H1 (cell line): ENCODE results near the gene HES2. TPM values are rescaled to one million over a fixed set of nuclear protein-coding genes. Genes with fewer than 3 reads are reported as not detected.
A peak's percentile ranks its signal among the peaks of the same experiment; 100 is the strongest.

Source experiments
- CHD1 ChIP-seq: IDR thresholded peaks from 2 replicates; pipeline ENCODE4 v1.6.1; 2012; ENCODE audit warnings: low read depth, low read length, improper control_type of control experiment
- CREB1 ChIP-seq: IDR thresholded peaks from 2 replicates; pipeline ENCODE4 v1.6.1; 2012; ENCODE audit warnings: inconsistent platforms
- EP300 ChIP-seq, 2 experiments: IDR thresholded peaks; 1 replicate in 1 of 2; 2 replicates in 1 of 2; pipeline ENCODE4 v1.6.1; 2011 to 2012; ENCODE audit warnings: low read depth in 2 of 2, low read length in 2 of 2, mild to moderate bottlenecking in 2 of 2, borderline replicate concordance in 1 of 2, inconsistent platforms in 1 of 2, moderate library complexity in 1 of 2
- JUN ChIP-seq: IDR thresholded peaks from 2 replicates; pipeline ENCODE4 v1.6.1; 2011; ENCODE audit warnings: low read depth, mild to moderate bottlenecking, improper control_type of control experiment, low read length
- KDM1A ChIP-seq: fragments of 200-600, 300-600 bp; sonication (generic); IDR thresholded peaks from 2 replicates; pipeline ENCODE4 v1.7.1; 2016; ENCODE audit warnings: mild to moderate bottlenecking, low read length, borderline replicate concordance
- KDM4A ChIP-seq: IDR thresholded peaks from one replicate; pipeline ENCODE4 v1.7.1; 2012; ENCODE audit warnings: low read depth, mild to moderate bottlenecking, moderate library complexity, low read length, inconsistent platforms; ENCODE audit not compliant: severe bottlenecking
- NANOG ChIP-seq: IDR thresholded peaks from 2 replicates; pipeline ENCODE4 v1.6.1; 2011; ENCODE audit warnings: low read length, low read depth, mild to moderate bottlenecking, inconsistent platforms; ENCODE audit not compliant: insufficient read depth, poor library complexity, severe bottlenecking
- POLR2AphosphoS5 ChIP-seq: IDR thresholded peaks from 2 replicates; pipeline ENCODE4 v1.6.1; 2011; ENCODE audit warnings: low read depth, low read length
- POU5F1 ChIP-seq: IDR thresholded peaks from 2 replicates; pipeline ENCODE4 v1.6.1; 2011; ENCODE audit warnings: low read depth, mild to moderate bottlenecking, low read length, moderate library complexity
- RFX5 ChIP-seq: IDR thresholded peaks from 2 replicates; pipeline ENCODE4 v1.6.1; 2011; ENCODE audit warnings: low read depth, low read length, improper control_type of control experiment, borderline replicate concordance
- SIRT6 ChIP-seq: IDR thresholded peaks from one replicate; pipeline ENCODE4 v1.7.1; 2012; ENCODE audit warnings: low read length, inconsistent platforms
- SP2 ChIP-seq: IDR thresholded peaks from 2 replicates; pipeline ENCODE4 v1.6.1; 2012; ENCODE audit warnings: mild to moderate bottlenecking, low read length, inconsistent platforms
- TAF1 ChIP-seq: IDR thresholded peaks from 2 replicates; pipeline ENCODE4 v1.6.1; 2011; ENCODE audit warnings: mild to moderate bottlenecking, low read depth, low read length
- TEAD4 ChIP-seq: IDR thresholded peaks from 2 replicates; pipeline ENCODE4 v1.6.1; 2012; ENCODE audit warnings: low read depth, low read length, inconsistent platforms, mixed read lengths
- ZNF274 ChIP-seq: IDR thresholded peaks from 2 replicates; pipeline ENCODE4 v1.7.0; 2012; ENCODE audit warnings: low read length, borderline replicate concordance; ENCODE audit errors: extremely low read depth
- polyA plus RNA-seq, 7 experiments: library from polyadenylated mRNA; depleted of rRNA in 3 of 7; stranded (reverse) in 5 of 7; unstranded in 2 of 7; fragments of >200 nt in 5 of 7; fragments of 200-250 nt in 2 of 7; gene quantifications; 1 replicate in 5 of 7; 2 replicates in 1 of 7; 4 replicates in 1 of 7; pipeline versions ENCODE4 v1.2.1 to v1.2.3, GENCODE V29; 2011 to 2013; ENCODE audit warnings: missing spikeins in 2 of 7, mixed read lengths in 2 of 7
- total RNA-seq: library from RNA; stranded (reverse); fragmentation: NEBNext Ultra II Directional; extraction: Animal tissue kit (Norgen Biotek cat#: 25700); gene quantifications from 2 replicates; pipeline ENCODE4 v1.2.1, GENCODE V29; 2021
- TF ChIP-seq, protein P1 (sequence below): IDR thresholded peaks from 2 replicates; pipeline ENCODE4 v1.6.1; 2012; ENCODE audit warnings: low read length, inconsistent platforms
- TF ChIP-seq, protein P2 (sequence below): IDR thresholded peaks from 2 replicates; pipeline ENCODE4 v1.6.1; 2012; ENCODE audit warnings: inconsistent platforms
- TF ChIP-seq, protein P3 (sequence below), 3 experiments: IDR thresholded peaks; 1 replicate in 2 of 3; 2 replicates in 1 of 3; pipeline versions ENCODE4 v1.5.1 to v1.6.1; 2011; ENCODE audit warnings: low read length in 3 of 3, mild to moderate bottlenecking in 3 of 3, inconsistent platforms in 2 of 3, low read depth in 1 of 3, moderate library complexity in 1 of 3; ENCODE audit not compliant: insufficient read depth in 1 of 3; ENCODE audit errors: control extremely low read depth in 1 of 3

HES2 gene
- total and polyA plus RNA-seq, 2 of the 8 experiments (the other 6 are each of a cell fraction or from before 2014, with no cell fraction given) = 0.15 to 0.53 TPM

DNA sequence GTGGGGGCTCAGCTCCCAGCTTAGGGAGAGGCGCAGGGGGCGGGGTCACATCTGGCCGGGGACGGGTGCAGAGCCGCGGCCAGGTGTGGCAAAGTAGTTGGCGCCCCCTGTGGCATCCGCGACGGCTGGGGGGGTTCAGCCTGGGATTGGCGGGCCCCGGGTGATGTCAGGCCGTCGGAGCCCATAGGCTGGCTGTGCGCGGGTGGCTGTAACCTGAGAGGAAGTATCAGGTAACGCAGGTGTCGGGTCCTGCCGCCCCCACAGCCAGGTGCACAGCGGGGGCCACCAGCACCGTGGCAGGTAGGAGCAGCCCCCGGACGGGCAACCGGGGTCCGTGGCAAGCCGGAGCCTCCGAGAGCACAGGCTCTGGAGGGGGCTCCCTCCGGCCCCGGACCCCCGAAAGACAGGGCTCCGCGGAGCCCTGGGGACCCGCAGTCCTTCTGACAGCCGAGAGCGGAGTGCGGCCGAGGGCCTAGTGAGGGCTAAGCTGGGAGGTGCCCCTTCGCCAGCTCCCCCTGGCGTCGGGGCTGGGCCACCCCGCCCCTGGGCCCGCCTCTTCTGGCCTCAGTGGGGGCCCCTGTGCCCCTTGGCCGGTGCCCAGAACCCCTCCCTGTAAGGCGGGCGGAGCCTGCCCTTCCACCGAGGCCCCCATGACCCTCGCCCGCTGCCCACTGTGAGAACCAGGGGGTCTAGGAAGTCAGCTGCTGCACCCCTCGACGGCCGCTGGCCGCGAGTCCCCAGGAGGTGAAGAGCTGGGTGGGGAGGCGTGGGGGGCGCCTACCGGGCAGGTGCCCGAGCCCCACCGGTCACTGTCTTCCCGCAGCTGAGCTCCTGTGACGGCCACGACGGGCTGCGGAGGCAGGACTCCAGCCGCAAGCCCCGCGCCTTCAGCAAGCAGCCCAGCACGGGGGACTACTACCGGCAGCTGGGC lies 28.4 kb upstream of the HES2 start (continued):
- TF ChIP-seq EP300 (IDR thresholded peaks at IDR 0.05; ENCODE audit: borderline replicate concordance in 1 of 2, low read depth in 2 of 2, low read length in 2 of 2) = no peak
- TF ChIP-seq POLR2AphosphoS5 = no peak
- TF ChIP-seq, protein P1, sequence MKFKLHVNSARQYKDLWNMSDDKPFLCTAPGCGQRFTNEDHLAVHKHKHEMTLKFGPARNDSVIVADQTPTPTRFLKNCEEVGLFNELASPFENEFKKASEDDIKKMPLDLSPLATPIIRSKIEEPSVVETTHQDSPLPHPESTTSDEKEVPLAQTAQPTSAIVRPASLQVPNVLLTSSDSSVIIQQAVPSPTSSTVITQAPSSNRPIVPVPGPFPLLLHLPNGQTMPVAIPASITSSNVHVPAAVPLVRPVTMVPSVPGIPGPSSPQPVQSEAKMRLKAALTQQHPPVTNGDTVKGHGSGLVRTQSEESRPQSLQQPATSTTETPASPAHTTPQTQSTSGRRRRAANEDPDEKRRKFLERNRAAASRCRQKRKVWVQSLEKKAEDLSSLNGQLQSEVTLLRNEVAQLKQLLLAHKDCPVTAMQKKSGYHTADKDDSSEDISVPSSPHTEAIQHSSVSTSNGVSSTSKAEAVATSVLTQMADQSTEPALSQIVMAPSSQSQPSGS = no peak
- 0 out of 2 replicates have a peak, but pooled peaks have one; percentile 28 for TF ChIP-seq CREB1
- TF ChIP-seq, protein P2, sequence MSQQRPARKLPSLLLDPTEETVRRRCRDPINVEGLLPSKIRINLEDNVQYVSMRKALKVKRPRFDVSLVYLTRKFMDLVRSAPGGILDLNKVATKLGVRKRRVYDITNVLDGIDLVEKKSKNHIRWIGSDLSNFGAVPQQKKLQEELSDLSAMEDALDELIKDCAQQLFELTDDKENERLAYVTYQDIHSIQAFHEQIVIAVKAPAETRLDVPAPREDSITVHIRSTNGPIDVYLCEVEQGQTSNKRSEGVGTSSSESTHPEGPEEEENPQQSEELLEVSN = no peak
- no peak for TF ChIP-seq SP2
- TF ChIP-seq TAF1 = no peak
- TF ChIP-seq KDM4A = peak; percentile 11
- TF ChIP-seq, protein P3, sequence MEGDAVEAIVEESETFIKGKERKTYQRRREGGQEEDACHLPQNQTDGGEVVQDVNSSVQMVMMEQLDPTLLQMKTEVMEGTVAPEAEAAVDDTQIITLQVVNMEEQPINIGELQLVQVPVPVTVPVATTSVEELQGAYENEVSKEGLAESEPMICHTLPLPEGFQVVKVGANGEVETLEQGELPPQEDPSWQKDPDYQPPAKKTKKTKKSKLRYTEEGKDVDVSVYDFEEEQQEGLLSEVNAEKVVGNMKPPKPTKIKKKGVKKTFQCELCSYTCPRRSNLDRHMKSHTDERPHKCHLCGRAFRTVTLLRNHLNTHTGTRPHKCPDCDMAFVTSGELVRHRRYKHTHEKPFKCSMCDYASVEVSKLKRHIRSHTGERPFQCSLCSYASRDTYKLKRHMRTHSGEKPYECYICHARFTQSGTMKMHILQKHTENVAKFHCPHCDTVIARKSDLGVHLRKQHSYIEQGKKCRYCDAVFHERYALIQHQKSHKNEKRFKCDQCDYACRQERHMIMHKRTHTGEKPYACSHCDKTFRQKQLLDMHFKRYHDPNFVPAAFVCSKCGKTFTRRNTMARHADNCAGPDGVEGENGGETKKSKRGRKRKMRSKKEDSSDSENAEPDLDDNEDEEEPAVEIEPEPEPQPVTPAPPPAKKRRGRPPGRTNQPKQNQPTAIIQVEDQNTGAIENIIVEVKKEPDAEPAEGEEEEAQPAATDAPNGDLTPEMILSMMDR (IDR thresholded peaks at IDR 0.05; ENCODE audit: control extremely low read depth in 1 of 3, insufficient read depth in 1 of 3, low read depth in 1 of 3, low read length in 3 of 3) = peak in 2 of 3 experiments; percentile 22 to 24; a peak in 2 of 4 replicates
- no peak for TF ChIP-seq RFX5
- TF ChIP-seq KDM1A = 0 out of 2 replicates have a peak, but pooled peaks have one; percentile 11
- TF ChIP-seq POU5F1 = no peak
- no peak for TF ChIP-seq NANOG
- no peak for TF ChIP-seq ZNF274
- no peak for TF ChIP-seq JUN
- TF ChIP-seq CHD1 = no peak
- no peak for TF ChIP-seq SIRT6
- TF ChIP-seq TEAD4 = no peak
